HepG2 (cell line): ENCODE measurements around the gene DNAL4. TPM values are rescaled to one million over a fixed set of nuclear protein-coding genes. Genes with fewer than 3 reads are reported as not detected.

Source experiments
- AFF4 ChIP-seq: sonication (generic); formaldehyde crosslinking; IDR thresholded peaks from 2 replicates; pipeline ENCODE4 v1.4.0; 2020; ENCODE audit warnings: missing genetic modification reagents
- AHR ChIP-seq: IDR thresholded peaks from 2 replicates; pipeline ENCODE4 v1.6.1; 2018; ENCODE audit warnings: missing genetic modification reagents, missing compliant biosample characterization
- CAMTA2 ChIP-seq: sonication (generic); formaldehyde crosslinking; IDR thresholded peaks from 2 replicates; pipeline ENCODE4 v1.4.0; 2020; ENCODE audit warnings: mild to moderate bottlenecking, missing genetic modification reagents, borderline replicate concordance
- CEBPB ChIP-seq: IDR thresholded peaks from 2 replicates; pipeline ENCODE4 v1.6.1; 2011; ENCODE audit warnings: low read depth, low read length, improper control_type of control experiment, borderline replicate concordance
- CENPBD1 ChIP-seq: sonication (generic); formaldehyde crosslinking; IDR thresholded peaks from 2 replicates; pipeline ENCODE4 v1.8.0; 2022; ENCODE audit warnings: missing genetic modification reagents, low read depth, mild to moderate bottlenecking, borderline replicate concordance
- CENPT ChIP-seq: sonication (generic); formaldehyde crosslinking; IDR thresholded peaks from 2 replicates; pipeline ENCODE4 v1.8.0; 2022; ENCODE audit warnings: low read depth, mild to moderate bottlenecking, moderate library complexity, missing genetic modification reagents
- HES4 ChIP-seq: sonication (generic); formaldehyde crosslinking; IDR thresholded peaks from 2 replicates; pipeline ENCODE4 v1.9.0; 2021; ENCODE audit warnings: mild to moderate bottlenecking, missing genetic modification reagents, borderline replicate concordance
- JUN ChIP-seq: sonication (generic); formaldehyde crosslinking; IDR thresholded peaks from 2 replicates; pipeline ENCODE4 v1.4.0; 2020; ENCODE audit warnings: mild to moderate bottlenecking, missing genetic modification reagents
- KAT2B ChIP-seq: fragments of 150-350 bp; IDR thresholded peaks from 2 replicates; pipeline ENCODE4 v1.6.1; 2014; ENCODE audit warnings: low read depth, low read length, borderline replicate concordance
- NCOA1 ChIP-seq: sonication (generic); formaldehyde crosslinking; IDR thresholded peaks from 2 replicates; pipeline ENCODE4 v1.9.0; 2021; ENCODE audit warnings: missing genetic modification reagents
- NR2F1 ChIP-seq, 2 experiments: fragments of 450-650 bp in 1 of 2; formaldehyde crosslinking in 1 of 2; IDR thresholded peaks; 2 replicates each; pipeline versions ENCODE4 v1.5.0 to v1.6.1; 2016 to 2020; ENCODE audit warnings: mild to moderate bottlenecking in 1 of 2, missing compliant biosample characterization in 1 of 2, missing genetic modification reagents in 1 of 2, moderate library complexity in 1 of 2
- SAFB2 ChIP-seq: sonication (generic); formaldehyde crosslinking; IDR thresholded peaks from 2 replicates; pipeline ENCODE4 v1.5.1; 2020; ENCODE audit warnings: missing genetic modification reagents, low read depth, mild to moderate bottlenecking, borderline replicate concordance
- STAG1 ChIP-seq: sonication (generic); formaldehyde crosslinking; IDR thresholded peaks from 2 replicates; pipeline ENCODE4 v1.4.0; 2020; ENCODE audit warnings: missing genetic modification reagents
- TP53 ChIP-seq: sonication (generic); formaldehyde crosslinking; conservative IDR thresholded peaks from 2 replicates; pipeline ENCODE4 v1.4.0; 2020; ENCODE audit warnings: missing genetic modification reagents
- ZNF30 ChIP-seq: sonication (generic); formaldehyde crosslinking; IDR thresholded peaks from 2 replicates; pipeline ENCODE4 v1.5.0; 2020; ENCODE audit warnings: mild to moderate bottlenecking, missing genetic modification reagents
- ZNF331 ChIP-seq: sonication (generic); formaldehyde crosslinking; IDR thresholded peaks from 2 replicates; pipeline ENCODE4 v1.4.0; 2020; ENCODE audit warnings: missing genetic modification reagents
- ZNF350 ChIP-seq: sonication (generic); formaldehyde crosslinking; IDR thresholded peaks from 2 replicates; pipeline ENCODE4 v1.4.0; 2020; ENCODE audit warnings: mild to moderate bottlenecking, low read depth, missing genetic modification reagents, borderline replicate concordance
- ZNF543 ChIP-seq: sonication (generic); formaldehyde crosslinking; IDR thresholded peaks from 2 replicates; pipeline ENCODE4 v1.4.0; 2020; ENCODE audit warnings: mild to moderate bottlenecking, missing genetic modification reagents
- ZNF547 ChIP-seq: sonication (generic); formaldehyde crosslinking; IDR thresholded peaks from 2 replicates; pipeline ENCODE4 v1.5.1; 2020; ENCODE audit warnings: mild to moderate bottlenecking, missing genetic modification reagents
- ZNF550 ChIP-seq: sonication (generic); formaldehyde crosslinking; IDR thresholded peaks from 2 replicates; pipeline ENCODE4 v1.4.0; 2020; ENCODE audit warnings: mild to moderate bottlenecking, missing genetic modification reagents, borderline replicate concordance
- ZNF652 ChIP-seq: IDR thresholded peaks from 2 replicates; pipeline ENCODE4 v1.6.1; 2016; ENCODE audit warnings: low read depth, borderline replicate concordance
- ZNF768 ChIP-seq: sonication (generic); formaldehyde crosslinking; IDR thresholded peaks from 2 replicates; pipeline ENCODE4 v1.4.0; 2020; ENCODE audit warnings: missing genetic modification reagents
- ZNF790 ChIP-seq: sonication (generic); formaldehyde crosslinking; IDR thresholded peaks from 2 replicates; pipeline ENCODE4 v1.8.0; 2022; ENCODE audit warnings: missing genetic modification reagents, mild to moderate bottlenecking, borderline replicate concordance
- ZSCAN22 ChIP-seq: sonication (generic); formaldehyde crosslinking; IDR thresholded peaks from 2 replicates; pipeline ENCODE4 v1.4.0; 2020; ENCODE audit warnings: mild to moderate bottlenecking, missing genetic modification reagents
- polyA plus RNA-seq, 8 experiments: library from polyadenylated mRNA; depleted of rRNA in 3 of 8; stranded (reverse) in 7 of 8; unstranded in 1 of 8; fragments of >200 nt; fragmentation: Illumina TruSeq in 4 of 8; extraction: Trizol in 4 of 8; gene quantifications; 2 replicates each; pipeline versions ENCODE4 v1.2.1 to v1.2.3, GENCODE V29; 2011 to 2016; ENCODE audit warnings: low read depth in 4 of 8, missing spikeins in 1 of 8, mixed read lengths in 1 of 8; ENCODE audit not compliant: insufficient read depth in 1 of 8
- total RNA-seq, 5 experiments: library from RNA; depleted of rRNA; stranded (reverse); fragments of >200 nt; fragmentation: Illumina TruSeq; extraction: Trizol; gene quantifications; 2 replicates each; pipeline ENCODE4 v1.2.3, GENCODE V29; 2016; ENCODE audit warnings: low read depth in 1 of 5
- TF ChIP-seq, protein P1 (sequence below): sonication (generic); formaldehyde crosslinking; IDR thresholded peaks from 2 replicates; pipeline ENCODE4 v1.8.0; 2022; ENCODE audit warnings: low read depth, missing genetic modification reagents

Gene DNAL4
- total and polyA plus RNA-seq, 2 of the 13 experiments (the other 11 are each of a cell fraction or from before 2014, with no cell fraction given) = 8.0 to 10.7 TPM

GRCh38 chr22:38766076-38766777 is 27.7 kb downstream of the DNAL4 start (continued):
- no peak for TF ChIP-seq AFF4 (CRISPR knock-in tag)
- no peak for TF ChIP-seq CENPT
- no peak for TF ChIP-seq ZNF331
- peak; percentile 57; the same call in 1 of the 2 replicates for TF ChIP-seq ZNF768 (CRISPR knock-in tag)
- no peak for TF ChIP-seq JUN (CRISPR knock-in tag)
- no peak for TF ChIP-seq ZNF652 (CRISPR knock-in tag)
- TF ChIP-seq CAMTA2 = no peak
- no peak for TF ChIP-seq ZNF543 (CRISPR knock-in tag)
- no peak for TF ChIP-seq NR2F1 (CRISPR knock-in tag; IDR thresholded peaks at IDR 0.05)
- no peak for TF ChIP-seq AHR (CRISPR knock-in tag)
- TF ChIP-seq NCOA1 (CRISPR knock-in tag) = no peak
- peak; percentile 86 for TF ChIP-seq STAG1 (CRISPR knock-in tag)
- TF ChIP-seq ZNF790 (CRISPR knock-in tag) = no peak
- TF ChIP-seq ZSCAN22 = no peak
- TF ChIP-seq CEBPB = no peak
- TF ChIP-seq SAFB2 (CRISPR knock-in tag) = no peak
- TF ChIP-seq, protein P1, sequence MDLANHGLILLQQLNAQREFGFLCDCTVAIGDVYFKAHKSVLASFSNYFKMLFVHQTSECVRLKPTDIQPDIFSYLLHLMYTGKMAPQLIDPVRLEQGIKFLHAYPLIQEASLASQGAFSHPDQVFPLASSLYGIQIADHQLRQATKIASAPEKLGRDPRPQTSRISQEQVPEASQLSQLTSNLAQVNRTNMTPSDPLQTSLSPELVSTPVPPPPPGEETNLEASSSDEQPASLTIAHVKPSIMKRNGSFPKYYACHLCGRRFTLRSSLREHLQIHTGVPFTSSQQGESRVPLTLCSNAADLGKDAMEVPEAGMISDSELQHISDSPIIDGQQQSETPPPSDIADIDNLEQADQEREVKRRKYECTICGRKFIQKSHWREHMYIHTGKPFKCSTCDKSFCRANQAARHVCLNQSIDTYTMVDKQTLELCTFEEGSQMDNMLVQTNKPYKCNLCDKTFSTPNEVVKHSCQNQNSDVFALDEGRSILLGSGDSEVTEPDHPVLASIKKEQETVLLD (CRISPR knock-in tag) = no peak
- TF ChIP-seq TP53 (CRISPR knock-in tag) = no peak
- TF ChIP-seq HES4 = no peak
- TF ChIP-seq KAT2B = no peak
- TF ChIP-seq ZNF550 (CRISPR knock-in tag) = no peak
- TF ChIP-seq CENPBD1 = no peak
- no peak for TF ChIP-seq ZNF547 (CRISPR knock-in tag)
- no peak for TF ChIP-seq ZNF30
- 0 out of 2 replicates have a peak, but pooled peaks have one; percentile 24 for TF ChIP-seq ZNF350 (CRISPR knock-in tag)
